Loucy (cell line): ENCODE data around the gene PEDS1.

Source experiments
- H2AFZ ChIP-seq: fragments of 200-600 bp; sonication (generic); 2 replicates; pipeline ENCODE4 v1.6.0; 2016; ENCODE audit warnings: antibody characterized with exemption, mild to moderate bottlenecking, low read length, moderate library complexity
- H3F3A ChIP-seq: fragments of 200-600 bp; 2 replicates; pipeline ENCODE4 v1.6.0; 2016; ENCODE audit warnings: antibody characterized with exemption, low read depth, mild to moderate bottlenecking
- H3K27me3 ChIP-seq: fragments of 200-600 bp; sonication (generic); 2 replicates; pipeline ENCODE4 v1.6.1; 2014; ENCODE audit warnings: low read length, mild to moderate bottlenecking; ENCODE audit not compliant: insufficient read depth, poor library complexity, severe bottlenecking
- H3K36me3 ChIP-seq: fragments of 200-600 bp; sonication (generic); 2 replicates; pipeline ENCODE4 v1.6.1; 2016; ENCODE audit warnings: low read length; ENCODE audit not compliant: insufficient read depth
- H3K4me1 ChIP-seq: fragments of 200-600 bp; sonication (generic); 2 replicates; pipeline ENCODE4 v1.5.1; 2014; ENCODE audit warnings: low read length, mild to moderate bottlenecking; ENCODE audit not compliant: insufficient read depth, poor library complexity, severe bottlenecking
- H3K4me2 ChIP-seq: fragments of 200-600 bp; sonication (generic); 2 replicates; pipeline ENCODE4 v1.6.0; 2014; ENCODE audit warnings: antibody characterized with exemption, low read length, low read depth, mild to moderate bottlenecking; ENCODE audit not compliant: poor library complexity, severe bottlenecking
- H3K4me3 ChIP-seq: fragments of 200-600 bp; sonication (generic); 2 replicates; pipeline ENCODE4 v1.5.1; 2014; ENCODE audit warnings: low read length, mild to moderate bottlenecking, mixed read lengths; ENCODE audit not compliant: poor library complexity, severe bottlenecking
- H3K79me2 ChIP-seq: fragments of 200-600 bp; sonication (generic); 2 replicates; pipeline ENCODE4 v1.6.1; 2014; ENCODE audit warnings: low read length; ENCODE audit not compliant: insufficient read depth
- H3K9ac ChIP-seq: fragments of 200-600 bp; sonication (generic); 2 replicates; pipeline ENCODE4 v1.6.0; 2014; ENCODE audit warnings: mild to moderate bottlenecking, low read depth, low read length, moderate library complexity; ENCODE audit not compliant: poor library complexity, severe bottlenecking
- H3K9me2 ChIP-seq: fragments of 200-600 bp; sonication (generic); replicated peaks from 2 replicates; pipeline ENCODE4 v1.6.1; 2016; ENCODE audit warnings: low read depth, low read length, mixed read lengths
- H3K9me3 ChIP-seq: fragments of 200-600 bp; sonication (generic); 2 replicates; pipeline ENCODE4 v1.6.1; 2014; ENCODE audit warnings: mild to moderate bottlenecking, antibody characterized with exemption, low read length, low read depth; ENCODE audit not compliant: insufficient read depth
- H4K20me1 ChIP-seq: fragments of 200-600 bp; sonication (generic); 2 replicates; pipeline ENCODE4 v1.6.0; 2014; ENCODE audit warnings: antibody characterized with exemption, low read length, mild to moderate bottlenecking; ENCODE audit not compliant: insufficient read depth, poor library complexity, severe bottlenecking
- EZH2phosphoT487 ChIP-seq: fragments of 200-600 bp; IDR thresholded peaks from 2 replicates; pipeline ENCODE4 v1.6.1; 2018; ENCODE audit warnings: antibody characterized with exemption, mild to moderate bottlenecking, moderate library complexity, borderline replicate concordance
- TF ChIP-seq, protein P1 (sequence below): fragments of 200-600 bp; sonication (generic); conservative IDR thresholded peaks from 2 replicates; pipeline ENCODE4 v1.5.1; 2014; ENCODE audit warnings: mild to moderate bottlenecking, antibody characterized with exemption, low read length

Gene PEDS1

DNA sequence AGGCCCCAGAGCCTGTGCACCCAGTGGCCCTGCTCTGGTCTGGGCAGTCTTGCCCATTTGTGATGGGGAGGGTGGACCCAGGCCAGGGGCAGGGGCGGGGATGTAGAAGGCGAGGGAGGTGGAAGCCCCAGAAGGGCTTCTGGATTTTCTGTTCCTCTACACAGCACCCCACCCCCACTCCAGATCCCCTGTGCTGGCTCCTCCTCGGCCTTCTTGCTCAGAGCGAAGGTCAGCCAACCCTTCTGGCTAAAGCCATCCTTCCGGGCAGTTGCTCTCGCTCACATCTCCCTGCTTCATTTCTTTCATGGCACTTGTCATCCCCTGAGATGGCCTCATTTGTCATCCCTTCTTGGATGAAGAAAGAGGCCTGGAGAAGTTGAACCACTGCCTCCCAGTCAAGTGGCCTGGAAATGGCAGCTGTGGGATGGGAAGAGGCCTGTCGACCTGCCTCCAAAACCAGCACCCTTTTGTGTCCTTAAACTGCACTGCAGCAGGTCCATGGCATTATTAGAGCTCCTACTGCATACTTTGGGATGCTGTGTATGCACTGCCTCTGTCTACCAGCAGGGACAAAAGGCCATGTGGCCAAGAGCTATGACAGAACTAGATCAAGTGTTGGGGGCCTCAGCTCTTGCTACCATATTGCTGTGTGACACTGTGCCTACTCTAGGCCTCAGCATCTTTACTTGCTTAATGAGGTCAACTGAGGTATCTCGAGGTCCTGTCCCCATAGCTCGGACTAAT is 19.9 kb downstream of the PEDS1 start:
- no peaks in the 10 kb centered on the region for H3K9me2 ChIP-seq
- no peaks in the 10 kb centered on the region for H3K4me1 ChIP-seq
- no peaks in the 10 kb centered on the region for H3K9me3 ChIP-seq
- TF ChIP-seq EZH2phosphoT487: no peak
- TF ChIP-seq, protein P1, sequence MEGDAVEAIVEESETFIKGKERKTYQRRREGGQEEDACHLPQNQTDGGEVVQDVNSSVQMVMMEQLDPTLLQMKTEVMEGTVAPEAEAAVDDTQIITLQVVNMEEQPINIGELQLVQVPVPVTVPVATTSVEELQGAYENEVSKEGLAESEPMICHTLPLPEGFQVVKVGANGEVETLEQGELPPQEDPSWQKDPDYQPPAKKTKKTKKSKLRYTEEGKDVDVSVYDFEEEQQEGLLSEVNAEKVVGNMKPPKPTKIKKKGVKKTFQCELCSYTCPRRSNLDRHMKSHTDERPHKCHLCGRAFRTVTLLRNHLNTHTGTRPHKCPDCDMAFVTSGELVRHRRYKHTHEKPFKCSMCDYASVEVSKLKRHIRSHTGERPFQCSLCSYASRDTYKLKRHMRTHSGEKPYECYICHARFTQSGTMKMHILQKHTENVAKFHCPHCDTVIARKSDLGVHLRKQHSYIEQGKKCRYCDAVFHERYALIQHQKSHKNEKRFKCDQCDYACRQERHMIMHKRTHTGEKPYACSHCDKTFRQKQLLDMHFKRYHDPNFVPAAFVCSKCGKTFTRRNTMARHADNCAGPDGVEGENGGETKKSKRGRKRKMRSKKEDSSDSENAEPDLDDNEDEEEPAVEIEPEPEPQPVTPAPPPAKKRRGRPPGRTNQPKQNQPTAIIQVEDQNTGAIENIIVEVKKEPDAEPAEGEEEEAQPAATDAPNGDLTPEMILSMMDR: no peak
- peaks cover 38% of the 10 kb centered on the region; the same call in 1 of the 2 replicates for H3K79me2 ChIP-seq
- H4K20me1 ChIP-seq: peaks cover 8% of the 10 kb centered on the region
- no peaks in the 10 kb centered on the region for H3K27me3 ChIP-seq
- no peak overlapping the region for H2AFZ ChIP-seq
- peaks cover 83% of the 10 kb centered on the region; the same call in 1 of the 2 replicates for H3K36me3 ChIP-seq
- H3K9ac ChIP-seq: no peak overlapping the region
- no peaks in the 10 kb centered on the region for H3F3A ChIP-seq
- H3K4me2 ChIP-seq: no peak overlapping the region
- no peak overlapping the region for H3K4me3 ChIP-seq

DNA sequence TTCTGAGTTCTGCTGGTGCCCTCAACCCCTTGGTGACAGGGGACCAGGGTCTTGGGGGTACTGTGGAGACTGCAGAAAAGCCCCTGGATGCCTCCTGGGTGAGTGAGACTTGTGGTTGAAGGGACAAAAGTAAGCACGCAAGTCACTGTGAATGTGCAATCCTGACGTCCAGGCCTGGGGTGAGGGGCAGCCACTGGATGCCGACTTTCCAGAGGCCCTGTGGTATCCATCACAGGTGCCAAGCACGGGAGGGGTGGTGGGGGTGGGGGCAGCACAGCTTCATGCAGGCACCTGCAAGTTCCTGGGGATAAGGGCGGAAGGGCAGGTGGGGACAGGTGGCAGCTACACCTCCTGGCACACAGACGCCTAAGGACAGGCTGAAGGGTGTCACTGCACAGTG is 20.5 kb downstream of the PEDS1 start:
- no peak overlapping the region for H3K9ac ChIP-seq
- H3K9me2 ChIP-seq: no peaks in the 10 kb centered on the region
- H3K4me3 ChIP-seq: no peak overlapping the region
- H3F3A ChIP-seq: no peaks in the 10 kb centered on the region
- peaks cover 3% of the 10 kb centered on the region for H4K20me1 ChIP-seq
- H2AFZ ChIP-seq: no peak overlapping the region
- H3K79me2 ChIP-seq: peaks cover 32% of the 10 kb centered on the region; the same call in 1 of the 2 replicates
- no peaks in the 10 kb centered on the region for H3K27me3 ChIP-seq
- H3K4me1 ChIP-seq: no peaks in the 10 kb centered on the region
- no peak for TF ChIP-seq EZH2phosphoT487
- TF ChIP-seq, protein P1: no peak
- no peak overlapping the region for H3K4me2 ChIP-seq
- peaks cover 83% of the 10 kb centered on the region; the same call in 1 of the 2 replicates for H3K36me3 ChIP-seq
- no peaks in the 10 kb centered on the region for H3K9me3 ChIP-seq

DNA sequence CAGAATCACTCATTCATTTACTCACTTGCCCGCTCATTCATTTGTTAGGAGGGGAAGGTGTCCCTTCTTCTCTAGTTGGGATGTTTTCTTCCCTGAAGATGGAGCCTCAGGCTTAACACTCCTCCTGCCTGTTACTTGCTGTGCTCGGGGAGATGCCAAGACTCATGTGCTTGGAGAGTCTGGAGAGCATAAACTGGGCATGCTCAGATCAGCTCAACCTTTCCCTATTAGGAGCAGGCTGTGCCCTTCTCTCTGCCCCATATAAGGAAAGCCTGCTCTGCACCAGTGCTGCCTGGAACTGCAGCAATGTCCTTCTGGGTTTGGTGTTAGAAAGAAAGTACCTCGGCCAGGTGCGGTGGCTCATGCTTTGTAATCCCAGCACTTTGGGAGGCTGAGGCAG is 22.5 kb downstream of the PEDS1 start:
- no peaks in the 10 kb centered on the region for H3K27me3 ChIP-seq
- TF ChIP-seq, protein P1: no peak
- TF ChIP-seq EZH2phosphoT487: no peak
- no peak overlapping the region for H2AFZ ChIP-seq
- H3K9ac ChIP-seq: no peak overlapping the region
- no peaks in the 10 kb centered on the region for H3K9me2 ChIP-seq
- no peaks in the 10 kb centered on the region for H4K20me1 ChIP-seq
- H3K4me1 ChIP-seq: no peaks in the 10 kb centered on the region
- no peak overlapping the region for H3K4me2 ChIP-seq
- H3K9me3 ChIP-seq: no peaks in the 10 kb centered on the region
- H3K79me2 ChIP-seq: peaks cover 16% of the 10 kb centered on the region; the same call in 1 of the 2 replicates
- no peak overlapping the region for H3K4me3 ChIP-seq
- H3F3A ChIP-seq: no peaks in the 10 kb centered on the region
- peaks cover 90% of the 10 kb centered on the region; the same call in 1 of the 2 replicates for H3K36me3 ChIP-seq
